Activated B cell treated with CpG ODN at 0.5 μM for 24 hours (primary cell): ENCODE measurements around the gene HOXC12. TPM values are rescaled to one million over a fixed set of nuclear protein-coding genes. Genes with fewer than 3 reads are reported as not detected.

Experiments
- ATAC-seq: fragments of 200-7000 bp; cut with Tn5 transposase; one replicate; pipeline ENCODE4 v1.10.0; 2021; ENCODE audit warnings: low read depth, mild to moderate bottlenecking, moderate library complexity
- CTCF ChIA-PET: fragments of 350-600 bp; sonication (Branson Sonifier 250); formaldehyde crosslinking; loops from one replicate; lab custom pipeline; 2021; ENCODE audit warnings: antibody characterized with exemption; lab: Charles Lee
- POLR2A ChIA-PET: fragments of 350-600 bp; sonication (Branson Sonifier 250); formaldehyde crosslinking; loops from one replicate; lab custom pipeline; 2021; ENCODE audit warnings: antibody characterized with exemption; lab: Charles Lee
- DNase-seq: peaks from one replicate; pipeline ENCODE4 v3.0.0; 2022
- H3K27ac Mint-ChIP-seq: one replicate; pipeline ENCODE4 v1.8.0; 2020; ENCODE audit warnings: mixed read lengths
- H3K27me3 Mint-ChIP-seq: one replicate; pipeline ENCODE4 v1.8.0; 2021; ENCODE audit warnings: mixed read lengths
- H3K36me3 Mint-ChIP-seq: one replicate; pipeline ENCODE4 v1.8.0; 2021; ENCODE audit warnings: low read depth, mixed read lengths
- H3K4me1 Mint-ChIP-seq: one replicate; pipeline ENCODE4 v1.8.0; 2021; ENCODE audit warnings: mixed read lengths
- H3K4me3 Mint-ChIP-seq: one replicate; pipeline ENCODE4 v1.8.0; 2020; ENCODE audit warnings: mild to moderate bottlenecking, mixed read lengths
- H3K9me3 Mint-ChIP-seq: one replicate; pipeline ENCODE4 v1.8.0; 2020; ENCODE audit warnings: mixed read lengths
- CTCF ChIP-seq: fragments of 200-600 bp; IDR thresholded peaks from one replicate; pipeline ENCODE4 v1.8.0; 2022; ENCODE audit warnings: antibody characterized with exemption, mild to moderate bottlenecking
- intact Hi-C: fragments of 100-400 bp; cut with micrococcal nuclease; formaldehyde crosslinking; loops from one replicate; pipeline ENCODE4 v1.15.1; 2024
- total RNA-seq: library from RNA; stranded (reverse); gene quantifications from 2 replicates; pipeline ENCODE4 v1.2.3, GENCODE V29; 2022

HOXC12 gene
- total RNA-seq, 1 donor from 2014 or later, result not detected

GRCh38 chr12:53997204-53998109 lies 42.8 kb downstream of the HOXC12 start:
- peaks cover 2% of the 10 kb centered on the region for H3K9me3 Mint-ChIP-seq
- H3K27ac Mint-ChIP-seq, result no peak overlapping the region
- ChIA-PET POLR2A (interaction anchor here (0.8 kb wide), 1 partner anchor 55 kb away, joined by 3 read pairs; no protein-coding TSS in a partner anchor), CTCF (interaction anchor here (1.1 kb wide), 1 partner anchor 12 kb away, joined by 3 read pairs; the partner anchor contains the start of gene HOXC10)
- TF ChIP-seq CTCF, result no peak
- H3K4me3 Mint-ChIP-seq, result peak overlapping the region; percentile 53
- DNase-seq (no peak), ATAC-seq (no peak)
- peaks cover 34% of the 10 kb centered on the region for H3K4me1 Mint-ChIP-seq
- H3K27me3 Mint-ChIP-seq, result peaks cover 76% of the 10 kb centered on the region
- H3K36me3 Mint-ChIP-seq, result peaks cover 1% of the 10 kb centered on the region
- intact Hi-C loops, result loop anchor here (2.0 to 5.0 kb wide), 3 partner anchors 17 to 45 kb away; partner anchors contain the start of genes HOXC12 and HOXC5

- Mint-ChIP-seq H3K27ac (no peak overlapping the region), H3K4me1 (peaks cover 34% of the 10 kb centered on the region), H3K9me3 (peaks cover 2% of the 10 kb centered on the region), H3K27me3 (peaks cover 80% of the 10 kb centered on the region), H3K36me3 (peaks cover 1% of the 10 kb centered on the region), H3K4me3 (no peak overlapping the region)
- ChIA-PET POLR2A (no interaction called here), CTCF (interaction anchor here (1.1 to 2.6 kb wide), 2 partner anchors 13 to 210 kb away, joined by 3 to 11 read pairs; partner anchors contain the start of gene HOXC10)
- DNase-seq (no peak), ATAC-seq (no peak)
- intact Hi-C loops, result loop anchor here (5.0 kb wide), 2 partner anchors 34 to 46 kb away; partner anchors contain the start of genes HOXC12 and HOXC5
- TF ChIP-seq CTCF, result no peak
Measured at GRCh38 chr12:53998110-53998899, 43.6 kb downstream of the HOXC12 start.

DNA sequence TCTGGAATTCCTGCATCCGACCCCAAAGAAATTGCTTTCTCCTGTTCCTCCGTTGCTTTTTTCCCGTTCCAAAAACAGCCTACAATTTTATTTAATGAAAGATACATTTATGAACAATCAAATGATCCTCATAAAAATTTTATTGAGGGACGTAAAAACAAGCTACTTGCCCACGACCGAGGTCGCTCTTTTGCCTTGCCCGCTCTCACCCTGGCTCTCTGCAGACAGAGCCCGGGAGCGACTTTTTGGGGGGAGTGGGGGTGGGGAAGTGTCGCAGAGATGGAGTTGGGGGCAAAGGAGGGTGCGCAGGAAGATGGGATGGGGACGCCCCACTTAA lies 44.2 kb downstream of the HOXC12 start:
- intact Hi-C loops, result loop anchor here (5.0 kb wide), 2 partner anchors 33 to 47 kb away; partner anchors contain the start of genes HOXC12 and HOXC5
- CTCF ChIA-PET, result interaction anchor here (1.1 to 2.6 kb wide), 2 partner anchors 14 to 209 kb away, joined by 3 to 11 read pairs; partner anchors contain the start of gene HOXC10
- no peak for DNase-seq
- H3K9me3 Mint-ChIP-seq, result peaks cover 1% of the 10 kb centered on the region
- peaks cover 1% of the 10 kb centered on the region for H3K36me3 Mint-ChIP-seq
- no peak for TF ChIP-seq CTCF
- POLR2A ChIA-PET, result no interaction called here
- H3K27me3 Mint-ChIP-seq, result peaks cover 81% of the 10 kb centered on the region
- no peak overlapping the region for H3K4me3 Mint-ChIP-seq
- ATAC-seq, result no peak
- peaks cover 33% of the 10 kb centered on the region for H3K4me1 Mint-ChIP-seq
- H3K27ac Mint-ChIP-seq, result no peak overlapping the region

DNA sequence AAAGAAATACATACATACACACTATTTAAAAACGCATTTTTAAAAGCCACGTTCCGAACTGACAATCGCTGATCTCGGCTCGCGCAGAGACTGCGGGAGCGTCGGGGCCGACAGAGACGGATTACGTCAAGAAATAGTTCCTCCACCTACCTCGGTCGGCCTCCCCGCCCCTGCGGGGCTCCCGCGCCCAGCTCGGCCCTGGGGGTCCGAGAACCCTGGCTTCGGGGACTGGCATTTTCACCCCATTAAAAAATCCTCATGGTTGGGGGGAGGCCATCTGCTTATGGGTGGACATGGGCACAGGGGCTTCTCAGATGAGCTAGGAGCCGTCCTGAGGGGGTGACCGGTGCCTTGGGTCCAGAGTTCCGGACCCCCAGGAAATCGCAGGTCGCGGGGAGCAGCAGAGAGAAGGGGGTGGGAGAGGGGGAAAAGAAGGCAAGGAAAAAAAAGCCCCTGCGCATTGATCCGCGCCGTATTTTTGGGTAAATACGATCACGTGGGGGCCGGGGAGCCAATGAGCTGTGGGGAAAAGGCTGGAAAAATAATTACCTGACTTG lies 44.9 kb downstream of the HOXC12 start:
- no peak overlapping the region for H3K27ac Mint-ChIP-seq
- no peaks in the 10 kb centered on the region for H3K9me3 Mint-ChIP-seq
- H3K27me3 Mint-ChIP-seq, result peaks cover 79% of the 10 kb centered on the region
- H3K4me1 Mint-ChIP-seq, result peaks cover 28% of the 10 kb centered on the region
- ATAC-seq, result no peak
- no peak for DNase-seq
- H3K36me3 Mint-ChIP-seq, result peaks cover 1% of the 10 kb centered on the region
- CTCF ChIA-PET, result interaction anchor here (1.2 to 2.6 kb wide), 2 partner anchors 202 to 208 kb away, joined by 3 to 11 read pairs; no protein-coding TSS in a partner anchor
- POLR2A ChIA-PET, result interaction anchor here (0.7 kb wide), 1 partner anchor 18 kb away, joined by 4 read pairs; no protein-coding TSS in a partner anchor
- H3K4me3 Mint-ChIP-seq, result no peak overlapping the region
- intact Hi-C loops, result loop anchor here (5.0 to 10.0 kb wide), 4 partner anchors 33 to 395 kb away; partner anchors contain the start of genes CISTR, HOXC12 and HOXC5
- no peak for TF ChIP-seq CTCF
